ENCODE measurements around the gene SERPINA5. TPM values are rescaled to one million over a fixed set of nuclear protein-coding genes. Genes with fewer than 3 reads are reported as not detected.

SERPINA5 gene
- total RNA-seq, 1 experiment from 2014 or later: 0.49 TPM

DNA sequence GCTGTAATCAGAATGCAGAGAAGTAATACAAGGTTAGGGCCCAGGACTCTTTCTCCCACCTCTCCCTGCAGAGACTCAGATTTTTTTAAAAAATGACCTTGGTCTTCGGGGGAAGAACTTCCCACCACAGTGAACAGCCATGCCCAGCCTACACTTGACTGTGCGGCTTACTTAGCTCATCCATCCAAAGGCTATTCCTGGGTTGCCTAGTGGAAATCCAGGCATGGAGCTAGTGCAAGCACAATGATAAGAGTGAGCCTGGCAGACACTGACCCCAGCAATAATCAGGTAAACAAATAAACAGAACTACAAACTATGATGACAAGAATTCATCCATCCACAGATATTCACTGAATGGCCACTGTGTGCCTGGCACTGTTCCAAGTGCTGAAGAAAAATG is 14.7 kb downstream of the SERPINA5 start:
- peaks cover 27% of the 10 kb centered on the region for H3K4me1 ChIP-seq (ENCODE audit: control insufficient read depth, insufficient read depth, low read length)
- no peaks in the 10 kb centered on the region for H3K27me3 ChIP-seq (ENCODE audit: control insufficient read depth, insufficient read depth, low read length)
- in situ Hi-C loops (cut with HindIII; ENCODE audit: low pct_unique_long_range_greater_than_20kb, low sequenced_read_pairs) (no loop called here), intact Hi-C loops (cut with micrococcal nuclease; ENCODE audit: unreplicated experiment) (no loop called here)
- ChIA-PET CTCF (no interaction called here), POLR2A (no interaction called here)
- H3K27ac ChIP-seq (ENCODE audit: low read length): no peak overlapping the region
- H3K36me3 ChIP-seq (ENCODE audit: control insufficient read depth, insufficient read depth, low read length): no peaks in the 10 kb centered on the region
- ATAC-seq (no peak), DNase-seq (ENCODE audit: low read depth, low spot score) (no peak)
- H3K4me3 ChIP-seq (ENCODE audit: low read depth in 2 of 2, low read length in 2 of 2): no peak overlapping the region
- TF ChIP-seq TCF7L2 (IDR thresholded peaks at IDR 0.05; ENCODE audit: low read depth, low read length): no peak
- no peak for TF ChIP-seq SIN3A (IDR thresholded peaks at IDR 0.05; ENCODE audit: borderline replicate concordance, insufficient read depth, low read depth, low read length)
- TF ChIP-seq POLR2AphosphoS5 (IDR thresholded peaks at IDR 0.05; ENCODE audit: low read depth, low read length): no peak
- TF ChIP-seq CTCF (IDR thresholded peaks at IDR 0.05): no peak
- TF ChIP-seq REST (IDR thresholded peaks at IDR 0.05; ENCODE audit: insufficient read depth in 1 of 2, low read depth in 2 of 2, low read length in 1 of 2): no peak
- no TSS peak for BruUV-seq (replicated peaks)
- H3K9me3 ChIP-seq (ENCODE audit: control insufficient read depth, insufficient read depth, low read depth, low read length): no peaks in the 10 kb centered on the region

- BruUV-seq (replicated peaks): no TSS peak
- no peak for ATAC-seq
- H3K36me3 ChIP-seq (ENCODE audit: control insufficient read depth, insufficient read depth, low read length): no peaks in the 10 kb centered on the region
- H3K27ac ChIP-seq (ENCODE audit: low read length): no peak overlapping the region
- no peak overlapping the region for H3K4me3 ChIP-seq (ENCODE audit: low read depth in 2 of 2, low read length in 2 of 2)
- ChIA-PET POLR2A (no interaction called here), CTCF (no interaction called here)
- no peak for TF ChIP-seq CTCF (IDR thresholded peaks at IDR 0.05)
- TF ChIP-seq POLR2AphosphoS5 (IDR thresholded peaks at IDR 0.05; ENCODE audit: low read depth, low read length): no peak
- TF ChIP-seq TCF7L2 (IDR thresholded peaks at IDR 0.05; ENCODE audit: low read depth, low read length): no peak
- no peak for TF ChIP-seq SIN3A (IDR thresholded peaks at IDR 0.05; ENCODE audit: borderline replicate concordance, insufficient read depth, low read depth, low read length)
- no peak for TF ChIP-seq REST (IDR thresholded peaks at IDR 0.05; ENCODE audit: insufficient read depth in 1 of 2, low read depth in 2 of 2, low read length in 1 of 2)
- H3K9me3 ChIP-seq (ENCODE audit: control insufficient read depth, insufficient read depth, low read depth, low read length): no peaks in the 10 kb centered on the region
- no peak for DNase-seq (ENCODE audit: low read depth, low spot score)
- in situ Hi-C loops (cut with HindIII; ENCODE audit: low pct_unique_long_range_greater_than_20kb, low sequenced_read_pairs) (no loop called here), intact Hi-C loops (cut with micrococcal nuclease; ENCODE audit: unreplicated experiment) (no loop called here)
- H3K4me1 ChIP-seq (ENCODE audit: control insufficient read depth, insufficient read depth, low read length): peaks cover 27% of the 10 kb centered on the region
- no peaks in the 10 kb centered on the region for H3K27me3 ChIP-seq (ENCODE audit: control insufficient read depth, insufficient read depth, low read length)
Measured at GRCh38 chr14:94596361-94596760, 15.1 kb downstream of the SERPINA5 start.
